GM10248 (cell line): Measurements from ENCODE around the gene PRKN.

ENCODE experiments used
- CTCF ChIA-PET: fragments of 300-600 bp; sonication (Branson Sonifier 250); formaldehyde crosslinking; extraction: SDS; loops from one replicate; lab custom pipeline; 2021; ENCODE audit warnings: antibody characterized with exemption; lab: Yijun Ruan, JAX
- POLR2A ChIA-PET: fragments of 350-650 bp; sonication (Branson Sonifier 250); formaldehyde crosslinking; extraction: SDS; loops from one replicate; lab custom pipeline; 2020; ENCODE audit warnings: antibody characterized with exemption; lab: Yijun Ruan, JAX
- DNase-seq: peaks from one replicate; pipeline ENCODE4 v3.0.0; 2012; ENCODE audit errors: extremely low spot score
- TF ChIP-seq, protein P1 (sequence below): IDR thresholded peaks from 2 replicates; pipeline ENCODE4 v1.5.1; 2012; ENCODE audit warnings: mild to moderate bottlenecking, low read depth; ENCODE audit errors: extremely low read depth, missing control alignments, control extremely low read depth

PRKN gene

DNA sequence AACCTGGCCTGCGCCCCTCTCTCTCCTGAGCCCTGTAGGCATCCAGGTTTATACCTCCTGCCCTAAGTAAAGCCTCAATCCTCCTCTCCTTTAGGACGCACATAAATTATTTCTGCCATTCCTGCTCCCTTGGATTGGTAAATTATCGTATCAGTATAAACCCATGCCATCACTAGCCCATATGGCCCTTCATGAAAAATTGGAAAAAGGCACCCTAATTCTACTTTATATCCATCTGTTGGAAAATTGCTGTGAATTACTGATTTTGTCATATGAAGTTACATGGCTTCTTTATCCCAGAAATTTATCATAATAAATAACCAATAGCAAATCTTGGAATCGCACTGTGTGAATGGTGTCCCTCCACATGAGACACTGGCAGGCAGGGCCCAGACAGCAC, 395.2 kb downstream of the PRKN start:
- no peak for DNase-seq
- TF ChIP-seq, protein P1, sequence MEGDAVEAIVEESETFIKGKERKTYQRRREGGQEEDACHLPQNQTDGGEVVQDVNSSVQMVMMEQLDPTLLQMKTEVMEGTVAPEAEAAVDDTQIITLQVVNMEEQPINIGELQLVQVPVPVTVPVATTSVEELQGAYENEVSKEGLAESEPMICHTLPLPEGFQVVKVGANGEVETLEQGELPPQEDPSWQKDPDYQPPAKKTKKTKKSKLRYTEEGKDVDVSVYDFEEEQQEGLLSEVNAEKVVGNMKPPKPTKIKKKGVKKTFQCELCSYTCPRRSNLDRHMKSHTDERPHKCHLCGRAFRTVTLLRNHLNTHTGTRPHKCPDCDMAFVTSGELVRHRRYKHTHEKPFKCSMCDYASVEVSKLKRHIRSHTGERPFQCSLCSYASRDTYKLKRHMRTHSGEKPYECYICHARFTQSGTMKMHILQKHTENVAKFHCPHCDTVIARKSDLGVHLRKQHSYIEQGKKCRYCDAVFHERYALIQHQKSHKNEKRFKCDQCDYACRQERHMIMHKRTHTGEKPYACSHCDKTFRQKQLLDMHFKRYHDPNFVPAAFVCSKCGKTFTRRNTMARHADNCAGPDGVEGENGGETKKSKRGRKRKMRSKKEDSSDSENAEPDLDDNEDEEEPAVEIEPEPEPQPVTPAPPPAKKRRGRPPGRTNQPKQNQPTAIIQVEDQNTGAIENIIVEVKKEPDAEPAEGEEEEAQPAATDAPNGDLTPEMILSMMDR: no peak
- POLR2A ChIA-PET: no interaction called here
- CTCF ChIA-PET: no interaction called here

- TF ChIP-seq, protein P1: no peak
- POLR2A ChIA-PET: no interaction called here
- no peak for DNase-seq
- CTCF ChIA-PET: no interaction called here
Measured at GRCh38 chr6:162331911-162332310, 395.7 kb downstream of the PRKN start.

DNA sequence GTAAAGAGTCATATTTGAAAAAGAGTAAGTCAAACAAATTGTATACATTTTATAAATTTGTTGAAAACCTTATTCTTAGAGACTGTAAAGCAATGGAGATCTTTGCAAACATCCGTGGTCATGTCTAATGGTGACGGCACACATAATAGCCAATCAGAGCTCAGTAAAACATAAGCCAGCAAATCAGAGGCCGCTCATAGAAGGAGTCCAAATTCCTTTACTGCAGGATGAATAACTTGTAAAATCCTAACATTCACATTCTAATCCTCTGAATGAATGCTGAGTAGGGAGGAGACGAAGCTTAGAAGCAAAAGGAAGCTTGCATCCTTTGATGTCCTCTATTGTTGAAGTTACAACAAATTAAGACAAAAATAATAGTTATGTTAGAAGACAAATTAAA, 401.7 kb downstream of the PRKN start:
- no peak for DNase-seq
- POLR2A ChIA-PET: no interaction called here
- TF ChIP-seq, protein P1: no peak
- CTCF ChIA-PET: no interaction called here

DNA sequence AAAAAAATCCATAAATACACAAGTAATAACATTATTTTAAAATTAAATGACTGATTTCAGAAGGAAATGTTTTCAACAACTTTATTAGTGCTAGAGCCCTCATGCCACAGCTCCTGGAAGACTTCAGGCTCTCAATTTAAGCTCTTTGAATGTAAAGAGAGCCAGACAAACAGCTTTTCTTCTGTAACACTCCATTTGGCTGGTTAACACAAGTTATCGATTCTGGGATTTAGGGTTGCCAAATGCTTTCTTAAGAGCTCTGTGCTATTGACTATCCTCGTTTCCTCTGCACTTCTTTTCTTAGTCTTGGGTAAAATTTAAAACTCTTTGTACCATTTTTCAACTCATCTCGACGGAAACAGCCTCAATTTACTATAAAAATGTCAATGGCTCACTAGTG, 402.5 kb downstream of the PRKN start:
- POLR2A ChIA-PET: no interaction called here
- CTCF ChIA-PET: no interaction called here
- no peak for DNase-seq
- TF ChIP-seq, protein P1: no peak

DNA sequence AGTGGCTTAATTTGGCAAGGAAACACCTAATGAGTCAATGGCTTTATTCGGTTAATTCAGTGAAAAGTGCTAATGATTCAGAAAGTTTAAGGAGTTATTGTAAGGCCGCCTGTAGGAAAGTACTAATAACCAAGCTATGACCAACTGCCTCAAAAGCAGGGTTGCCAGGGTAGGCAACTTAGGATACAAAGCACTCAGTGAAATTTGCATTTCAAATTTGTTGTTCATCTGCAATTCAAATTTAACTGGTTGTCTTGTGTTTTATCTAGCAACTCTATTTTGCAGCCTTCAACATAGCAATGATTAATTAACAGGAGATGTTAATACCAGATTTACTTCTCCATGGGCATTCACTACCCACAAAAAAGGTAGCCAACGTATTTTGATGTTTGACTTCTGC, 412.3 kb downstream of the PRKN start:
- TF ChIP-seq, protein P1: no peak
- ChIA-PET CTCF (interaction anchor here (2.1 kb wide), 1 partner anchor 11 kb away, joined by 8 read pairs; no protein-coding TSS in a partner anchor), POLR2A (no interaction called here)
- no peak for DNase-seq

DNA sequence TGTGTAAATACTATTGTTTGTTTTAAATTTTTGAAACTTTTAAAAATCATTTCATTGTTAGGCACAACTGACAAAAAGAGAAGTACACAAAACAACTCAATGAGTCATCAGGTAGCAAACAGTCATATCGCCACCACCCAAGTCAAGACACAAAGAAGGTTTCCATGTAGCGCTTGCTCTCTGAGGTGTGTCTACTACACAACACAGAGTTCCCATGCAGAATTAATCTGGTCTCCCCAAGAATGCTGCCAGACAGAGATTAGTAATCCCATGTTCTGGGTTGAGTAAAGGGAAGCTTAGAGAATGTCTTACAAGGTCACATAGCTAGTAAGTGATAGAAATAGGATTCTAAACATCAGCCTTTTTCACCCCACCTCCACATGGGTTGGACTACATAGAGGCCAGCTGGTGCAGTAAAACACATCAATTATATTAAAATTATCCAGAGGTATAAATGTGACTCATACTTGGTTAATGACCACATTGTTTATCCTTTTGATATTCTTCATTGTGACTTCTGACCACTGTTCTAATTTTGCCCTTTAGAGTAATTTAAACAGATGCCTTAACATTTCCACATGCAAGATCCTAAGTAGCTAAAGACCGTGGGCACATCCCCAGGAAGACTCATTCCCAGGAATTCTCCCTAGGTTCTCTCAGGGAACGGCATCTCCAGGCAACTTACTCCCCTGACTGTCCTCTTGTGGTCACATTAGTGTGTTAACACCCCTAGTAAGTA, 413.5 kb downstream of the PRKN start:
- DNase-seq: no peak
- TF ChIP-seq, protein P1: no peak
- ChIA-PET POLR2A (no interaction called here), CTCF (no interaction called here)
